ENCODE results near the gene MUS81. TPM values are rescaled to one million over a fixed set of nuclear protein-coding genes. Genes with fewer than 3 reads are reported as not detected.

MUS81 gene
- total and polyA plus RNA-seq, 9 of the 15 experiments (the other 6 are each of a cell fraction or from before 2014, with no cell fraction given): 13.4 to 118 (median 53.7) TPM

DNA sequence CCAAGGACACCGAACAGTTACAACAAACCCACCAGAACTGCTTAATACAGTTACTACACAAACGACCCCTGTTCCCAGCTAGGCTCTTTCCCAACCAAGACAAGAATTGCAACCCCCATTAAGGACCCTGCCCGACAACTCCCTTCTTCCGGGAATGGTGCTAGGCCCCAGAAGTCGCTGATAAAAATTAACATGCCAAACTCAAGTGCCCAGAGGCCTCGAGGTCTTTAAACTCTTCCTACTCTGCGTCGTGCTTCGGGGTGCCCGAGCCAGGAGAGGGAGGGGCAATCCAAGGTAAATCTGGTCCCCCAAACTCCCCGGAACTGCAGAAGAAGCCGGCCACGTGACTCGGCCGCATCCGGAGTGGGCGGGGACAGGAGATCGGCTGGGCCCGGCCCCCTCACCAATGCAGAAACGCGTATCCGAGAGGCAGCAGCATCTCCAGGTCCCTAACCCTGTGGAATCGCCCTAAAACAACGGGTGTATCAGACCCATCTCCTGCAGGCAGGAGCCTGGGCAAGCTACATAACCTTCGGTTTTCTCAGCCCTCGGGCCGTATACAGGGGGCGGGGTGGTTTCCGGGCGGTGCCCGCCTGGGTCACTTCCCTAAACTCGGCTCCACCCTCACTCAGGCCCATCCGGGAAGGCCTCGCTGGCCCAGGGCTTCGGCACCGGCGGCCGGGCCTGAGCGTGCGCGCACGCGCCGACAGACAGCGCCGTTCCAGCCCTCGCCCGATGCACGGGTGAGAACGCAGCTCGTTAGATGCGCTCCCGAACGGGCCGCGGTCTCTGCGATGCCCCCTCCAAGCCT lies 3.3 kb upstream of the MUS81 start (continued):
- no peak for TF ChIP-seq POLR3A (IDR thresholded peaks at IDR 0.05; ENCODE audit: borderline replicate concordance, extremely low read depth, insufficient read depth, insufficient read length)
- peak; percentile 68; the same call in 1 of the 2 replicates for TF ChIP-seq ZNF431 (CRISPR knock-in tag; IDR thresholded peaks at IDR 0.05)
- no peak for TF ChIP-seq KAT2B (IDR thresholded peaks at IDR 0.05; ENCODE audit: low read depth, low read length)
- TF ChIP-seq, protein P1, sequence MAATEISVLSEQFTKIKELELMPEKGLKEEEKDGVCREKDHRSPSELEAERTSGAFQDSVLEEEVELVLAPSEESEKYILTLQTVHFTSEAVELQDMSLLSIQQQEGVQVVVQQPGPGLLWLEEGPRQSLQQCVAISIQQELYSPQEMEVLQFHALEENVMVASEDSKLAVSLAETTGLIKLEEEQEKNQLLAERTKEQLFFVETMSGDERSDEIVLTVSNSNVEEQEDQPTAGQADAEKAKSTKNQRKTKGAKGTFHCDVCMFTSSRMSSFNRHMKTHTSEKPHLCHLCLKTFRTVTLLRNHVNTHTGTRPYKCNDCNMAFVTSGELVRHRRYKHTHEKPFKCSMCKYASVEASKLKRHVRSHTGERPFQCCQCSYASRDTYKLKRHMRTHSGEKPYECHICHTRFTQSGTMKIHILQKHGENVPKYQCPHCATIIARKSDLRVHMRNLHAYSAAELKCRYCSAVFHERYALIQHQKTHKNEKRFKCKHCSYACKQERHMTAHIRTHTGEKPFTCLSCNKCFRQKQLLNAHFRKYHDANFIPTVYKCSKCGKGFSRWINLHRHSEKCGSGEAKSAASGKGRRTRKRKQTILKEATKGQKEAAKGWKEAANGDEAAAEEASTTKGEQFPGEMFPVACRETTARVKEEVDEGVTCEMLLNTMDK (IDR thresholded peaks at IDR 0.05; ENCODE audit: borderline replicate concordance, insufficient read depth, low read depth, low read length, poor library complexity, severe bottlenecking): no peak
- TF ChIP-seq, protein P2, sequence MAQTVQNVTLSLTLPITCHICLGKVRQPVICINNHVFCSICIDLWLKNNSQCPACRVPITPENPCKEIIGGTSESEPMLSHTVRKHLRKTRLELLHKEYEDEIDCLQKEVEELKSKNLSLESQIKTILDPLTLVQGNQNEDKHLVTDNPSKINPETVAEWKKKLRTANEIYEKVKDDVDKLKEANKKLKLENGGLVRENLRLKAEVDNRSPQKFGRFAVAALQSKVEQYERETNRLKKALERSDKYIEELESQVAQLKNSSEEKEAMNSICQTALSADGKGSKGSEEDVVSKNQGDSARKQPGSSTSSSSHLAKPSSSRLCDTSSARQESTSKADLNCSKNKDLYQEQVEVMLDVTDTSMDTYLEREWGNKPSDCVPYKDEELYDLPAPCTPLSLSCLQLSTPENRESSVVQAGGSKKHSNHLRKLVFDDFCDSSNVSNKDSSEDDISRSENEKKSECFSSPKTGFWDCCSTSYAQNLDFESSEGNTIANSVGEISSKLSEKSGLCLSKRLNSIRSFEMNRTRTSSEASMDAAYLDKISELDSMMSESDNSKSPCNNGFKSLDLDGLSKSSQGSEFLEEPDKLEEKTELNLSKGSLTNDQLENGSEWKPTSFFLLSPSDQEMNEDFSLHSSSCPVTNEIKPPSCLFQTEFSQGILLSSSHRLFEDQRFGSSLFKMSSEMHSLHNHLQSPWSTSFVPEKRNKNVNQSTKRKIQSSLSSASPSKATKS (CRISPR knock-in tag; IDR thresholded peaks at IDR 0.05): no peak
- TF ChIP-seq CHD1 (IDR thresholded peaks at IDR 0.05; ENCODE audit: low read length): no peak
- TF ChIP-seq BHLHE40 (IDR thresholded peaks at IDR 0.05; ENCODE audit: low read length): no peak; the same call in 1 of the 2 replicates
- TF ChIP-seq, protein P3, sequence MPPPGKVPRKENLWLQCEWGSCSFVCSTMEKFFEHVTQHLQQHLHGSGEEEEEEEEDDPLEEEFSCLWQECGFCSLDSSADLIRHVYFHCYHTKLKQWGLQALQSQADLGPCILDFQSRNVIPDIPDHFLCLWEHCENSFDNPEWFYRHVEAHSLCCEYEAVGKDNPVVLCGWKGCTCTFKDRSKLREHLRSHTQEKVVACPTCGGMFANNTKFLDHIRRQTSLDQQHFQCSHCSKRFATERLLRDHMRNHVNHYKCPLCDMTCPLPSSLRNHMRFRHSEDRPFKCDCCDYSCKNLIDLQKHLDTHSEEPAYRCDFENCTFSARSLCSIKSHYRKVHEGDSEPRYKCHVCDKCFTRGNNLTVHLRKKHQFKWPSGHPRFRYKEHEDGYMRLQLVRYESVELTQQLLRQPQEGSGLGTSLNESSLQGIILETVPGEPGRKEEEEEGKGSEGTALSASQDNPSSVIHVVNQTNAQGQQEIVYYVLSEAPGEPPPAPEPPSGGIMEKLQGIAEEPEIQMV (tag; conservative IDR thresholded peaks at IDR 0.05; ENCODE audit: low read depth): no peak
- no peak for TF ChIP-seq ZNF76 (CRISPR knock-in tag; IDR thresholded peaks at IDR 0.05; ENCODE audit: borderline replicate concordance)
- TF ChIP-seq, protein P4, sequence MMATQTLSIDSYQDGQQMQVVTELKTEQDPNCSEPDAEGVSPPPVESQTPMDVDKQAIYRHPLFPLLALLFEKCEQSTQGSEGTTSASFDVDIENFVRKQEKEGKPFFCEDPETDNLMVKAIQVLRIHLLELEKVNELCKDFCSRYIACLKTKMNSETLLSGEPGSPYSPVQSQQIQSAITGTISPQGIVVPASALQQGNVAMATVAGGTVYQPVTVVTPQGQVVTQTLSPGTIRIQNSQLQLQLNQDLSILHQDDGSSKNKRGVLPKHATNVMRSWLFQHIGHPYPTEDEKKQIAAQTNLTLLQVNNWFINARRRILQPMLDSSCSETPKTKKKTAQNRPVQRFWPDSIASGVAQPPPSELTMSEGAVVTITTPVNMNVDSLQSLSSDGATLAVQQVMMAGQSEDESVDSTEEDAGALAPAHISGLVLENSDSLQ (IDR thresholded peaks at IDR 0.05): 0 out of 2 replicates have a peak, but pooled peaks have one; percentile 13
- no peak for TF ChIP-seq BRD9 (IDR thresholded peaks at IDR 0.05; ENCODE audit: low read depth, partially characterized antibody)
- 0 out of 2 replicates have a peak, but pooled peaks have one; percentile 51 for TF ChIP-seq CTBP1 (IDR thresholded peaks at IDR 0.05; ENCODE audit: borderline replicate concordance)
- TF ChIP-seq MTA1 (IDR thresholded peaks at IDR 0.05; ENCODE audit: borderline replicate concordance): no peak
- no peak for TF ChIP-seq PML (IDR thresholded peaks at IDR 0.05; ENCODE audit: low read length)
- no peak for TF ChIP-seq ZNF79 (CRISPR knock-in tag; IDR thresholded peaks at IDR 0.05; ENCODE audit: low read depth)
- no peak for TF ChIP-seq TGIF2 (CRISPR knock-in tag; IDR thresholded peaks at IDR 0.05)
- TF ChIP-seq DIDO1 (tag; IDR thresholded peaks at IDR 0.05; ENCODE audit: low read depth): no peak
- TF ChIP-seq, protein P5, sequence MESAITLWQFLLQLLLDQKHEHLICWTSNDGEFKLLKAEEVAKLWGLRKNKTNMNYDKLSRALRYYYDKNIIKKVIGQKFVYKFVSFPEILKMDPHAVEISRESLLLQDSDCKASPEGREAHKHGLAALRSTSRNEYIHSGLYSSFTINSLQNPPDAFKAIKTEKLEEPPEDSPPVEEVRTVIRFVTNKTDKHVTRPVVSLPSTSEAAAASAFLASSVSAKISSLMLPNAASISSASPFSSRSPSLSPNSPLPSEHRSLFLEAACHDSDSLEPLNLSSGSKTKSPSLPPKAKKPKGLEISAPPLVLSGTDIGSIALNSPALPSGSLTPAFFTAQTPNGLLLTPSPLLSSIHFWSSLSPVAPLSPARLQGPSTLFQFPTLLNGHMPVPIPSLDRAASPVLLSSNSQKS (CRISPR knock-in tag; IDR thresholded peaks at IDR 0.05): no peak
- peak; percentile 95 for TF ChIP-seq SPI1 (IDR thresholded peaks at IDR 0.05; ENCODE audit: borderline replicate concordance, low read depth, low read length)
- TF ChIP-seq HDGF (IDR thresholded peaks at IDR 0.05): no peak
